RWPE1 (cell line): ENCODE data around the gene SUPT4H1.

Source experiments
- CTCF ChIA-PET: fragments of 350-600 bp; sonication (Branson Sonifier 250); formaldehyde crosslinking; extraction: SDS; loops from one replicate; lab custom pipeline; 2021; lab: Yijun Ruan, JAX
- POLR2A ChIA-PET: fragments of 400-600 bp; formaldehyde crosslinking; extraction: SDS; loops from one replicate; lab custom pipeline; 2020; ENCODE audit warnings: antibody characterized with exemption; ENCODE audit not compliant: low non-redundant PET; lab: Yijun Ruan, JAX
- DNase-seq: peaks from one replicate; pipeline ENCODE4 v3.0.0; 2012; ENCODE audit warnings: low spot score
- H3K27ac ChIP-seq: fragments of 450-650 bp; 2 replicates; pipeline ENCODE4 v1.5.1; 2017
- CTCF ChIP-seq: fragments of 450-650 bp; conservative IDR thresholded peaks from 2 replicates; pipeline ENCODE4 v1.5.1; 2017; ENCODE audit warnings: low read depth, mild to moderate bottlenecking

Gene SUPT4H1

GRCh38 chr17:58370309-58370708 lies 18.3 kb upstream of the SUPT4H1 start:
- ChIA-PET CTCF (interaction anchor here (0.6 kb wide), 1 partner anchor 730 kb away, joined by 4 read pairs; no protein-coding TSS in a partner anchor), POLR2A (no interaction called here)
- no peak for TF ChIP-seq CTCF
- no peak overlapping the region for H3K27ac ChIP-seq
- no peak for DNase-seq

GRCh38 chr17:58369214-58370031 lies 17.4 kb upstream of the SUPT4H1 start:
- no peak for DNase-seq
- H3K27ac ChIP-seq = no peak overlapping the region
- TF ChIP-seq CTCF = no peak
- ChIA-PET CTCF (interaction anchor here (0.6 kb wide), 1 partner anchor 111 kb away, joined by 3 read pairs; no protein-coding TSS in a partner anchor), POLR2A (no interaction called here)

- POLR2A ChIA-PET = no interaction called here
- no peak for DNase-seq
- TF ChIP-seq CTCF = no peak
- CTCF ChIA-PET = interaction anchor here (0.6 to 0.7 kb wide), 2 partner anchors 27 to 111 kb away, joined by 3 read pairs; no protein-coding TSS in a partner anchor
- H3K27ac ChIP-seq = no peak overlapping the region
These were observed 16.8 kb upstream of the SUPT4H1 start for GRCh38 chr17:58368860-58369213.

- no peak for TF ChIP-seq CTCF
- no peak for DNase-seq
- H3K27ac ChIP-seq = no peak overlapping the region
- POLR2A ChIA-PET = no interaction called here
- CTCF ChIA-PET = no interaction called here
These were observed 15.5 kb upstream of the SUPT4H1 start for GRCh38 chr17:58367461-58367860.

GRCh38 chr17:58365980-58366595 lies 14.1 kb upstream of the SUPT4H1 start:
- ChIA-PET POLR2A (no interaction called here), CTCF (interaction anchor here (2.2 kb wide), 1 partner anchor 51 kb away, joined by 10 read pairs; the partner anchor contains the start of gene RNF43)
- no peak for TF ChIP-seq CTCF
- DNase-seq = no peak
- H3K27ac ChIP-seq = no peak overlapping the region

GRCh38 chr17:58365185-58365979 lies 13.4 kb upstream of the SUPT4H1 start:
- TF ChIP-seq CTCF = no peak
- CTCF ChIA-PET = interaction anchor here (2.2 kb wide), 1 partner anchor 52 kb away, joined by 10 read pairs; the partner anchor contains the start of gene RNF43
- POLR2A ChIA-PET = no interaction called here
- DNase-seq = no peak
- peak overlapping the region; percentile 62 for H3K27ac ChIP-seq
